ENCODE results near the gene ACVR1B. TPM values are rescaled to one million over a fixed set of nuclear protein-coding genes. Genes with fewer than 3 reads are reported as not detected.

The ACVR1B gene
- total and polyA plus RNA-seq, 9 of the 15 experiments (the other 6 are each of a cell fraction or from before 2014, with no cell fraction given): 0.97 to 15.1 (median 6.8) TPM

- TF ChIP-seq AFF4 (CRISPR knock-in tag; IDR thresholded peaks at IDR 0.05) (no peak), CEBPZ (IDR thresholded peaks at IDR 0.05; ENCODE audit: borderline replicate concordance, low read depth, low read length) (no peak), MEIS2 (IDR thresholded peaks at IDR 0.05; ENCODE audit: partially characterized antibody) (peak; percentile 94), ESRRA (IDR thresholded peaks at IDR 0.05; ENCODE audit: borderline replicate concordance, low read depth) (no peak), ZFP36 (IDR thresholded peaks at IDR 0.05; ENCODE audit: low read depth, low read length, partially characterized antibody) (no peak), ZSCAN32 (CRISPR knock-in tag; IDR thresholded peaks at IDR 0.05) (no peak), CREB5 (CRISPR knock-in tag; IDR thresholded peaks at IDR 0.05) (no peak), RBBP5 (IDR thresholded peaks at IDR 0.05; ENCODE audit: borderline replicate concordance, insufficient read depth, low read length, poor library complexity, severe bottlenecking) (no peak), HMG20A (CRISPR knock-in tag; conservative IDR thresholded peaks at IDR 0.05) (no peak), HNRNPUL1 (IDR thresholded peaks at IDR 0.05; ENCODE audit: low read length) (no peak), DPF2 (IDR thresholded peaks at IDR 0.05) (peak; percentile 78), NCOA1 (IDR thresholded peaks at IDR 0.05; ENCODE audit: low read depth) (peak; percentile 39; the same call in 1 of the 2 replicates), ZNF253 (CRISPR knock-in tag; conservative IDR thresholded peaks at IDR 0.05) (no peak), MCM7 (IDR thresholded peaks at IDR 0.05) (no peak), ATF3 (IDR thresholded peaks at IDR 0.05) (0 out of 2 replicates have a peak, but pooled peaks have one; percentile 17), ATF3 (CRISPR knock-in tag; conservative IDR thresholded peaks at IDR 0.05) (no peak)
Observed at GRCh38 chr12:51954561-51955361, 3.3 kb downstream of the ACVR1B start (continued).
